Tibial nerve (tissue), 3 donors: ENCODE measurements around the gene ARL5B.

Experiments
- POLR2A ChIP-seq, 2 donors: fragments of 450-650 bp; IDR thresholded peaks; one replicate each; pipeline ENCODE4 v1.6.1; 2017; ENCODE audit warnings: antibody characterized with exemption in 2 of 2, mild to moderate bottlenecking in 2 of 2, moderate library complexity in 2 of 2
- TF ChIP-seq, protein P1 (sequence below), 5 experiments: fragments of 200-600 bp in 3 of 5; fragments of 450-650 bp in 2 of 5; sonication (generic) in 3 of 5; IDR thresholded peaks; one replicate each; pipeline ENCODE4 v1.5.1; 2016 to 2019; ENCODE audit warnings: antibody characterized with exemption in 5 of 5, mild to moderate bottlenecking in 3 of 5, moderate library complexity in 2 of 5

DNA sequence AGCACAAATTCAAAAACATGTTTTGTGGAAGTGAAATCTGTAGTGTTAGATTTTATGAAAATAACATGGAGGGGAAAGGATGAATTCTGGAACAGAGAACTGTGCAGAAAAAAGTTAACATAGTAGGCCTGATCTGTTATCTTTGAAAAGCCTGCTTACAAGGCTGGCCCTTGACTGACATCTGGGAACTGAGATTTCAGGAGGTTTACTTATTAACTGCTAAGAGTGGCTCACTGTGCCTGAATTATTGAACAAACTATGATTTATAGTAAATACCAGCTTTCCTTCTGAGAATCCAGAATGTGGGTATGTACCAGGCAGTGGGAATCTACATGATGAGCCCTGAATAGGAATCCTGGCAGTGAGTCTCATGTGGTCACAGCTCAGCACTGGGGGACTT, 38.4 kb upstream of the ARL5B start:
- TF ChIP-seq, protein P1, sequence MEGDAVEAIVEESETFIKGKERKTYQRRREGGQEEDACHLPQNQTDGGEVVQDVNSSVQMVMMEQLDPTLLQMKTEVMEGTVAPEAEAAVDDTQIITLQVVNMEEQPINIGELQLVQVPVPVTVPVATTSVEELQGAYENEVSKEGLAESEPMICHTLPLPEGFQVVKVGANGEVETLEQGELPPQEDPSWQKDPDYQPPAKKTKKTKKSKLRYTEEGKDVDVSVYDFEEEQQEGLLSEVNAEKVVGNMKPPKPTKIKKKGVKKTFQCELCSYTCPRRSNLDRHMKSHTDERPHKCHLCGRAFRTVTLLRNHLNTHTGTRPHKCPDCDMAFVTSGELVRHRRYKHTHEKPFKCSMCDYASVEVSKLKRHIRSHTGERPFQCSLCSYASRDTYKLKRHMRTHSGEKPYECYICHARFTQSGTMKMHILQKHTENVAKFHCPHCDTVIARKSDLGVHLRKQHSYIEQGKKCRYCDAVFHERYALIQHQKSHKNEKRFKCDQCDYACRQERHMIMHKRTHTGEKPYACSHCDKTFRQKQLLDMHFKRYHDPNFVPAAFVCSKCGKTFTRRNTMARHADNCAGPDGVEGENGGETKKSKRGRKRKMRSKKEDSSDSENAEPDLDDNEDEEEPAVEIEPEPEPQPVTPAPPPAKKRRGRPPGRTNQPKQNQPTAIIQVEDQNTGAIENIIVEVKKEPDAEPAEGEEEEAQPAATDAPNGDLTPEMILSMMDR (IDR thresholded peaks at IDR 0.05): no peak
- TF ChIP-seq POLR2A (IDR thresholded peaks at IDR 0.05): no peak
